Stimulated activated CD4-positive, alpha-beta T cell treated with anti-CD3 and anti-CD28 coated beads, Interleukin-4, amount 100 ng/mL, for 4 hours (primary cell): ENCODE measurements around the gene S100A10.

Experiments used
- DNase-seq, 2 experiments: peaks; one replicate each; pipeline ENCODE4 v3.0.0-alpha.2; 2020

S100A10 gene, protein sequence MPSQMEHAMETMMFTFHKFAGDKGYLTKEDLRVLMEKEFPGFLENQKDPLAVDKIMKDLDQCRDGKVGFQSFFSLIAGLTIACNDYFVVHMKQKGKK

GRCh38 chr1:151993734-151994496 lies at the start of gene S100A10:
Gene S100A10 (minus strand): TSS chr1:151993859. CDS start chr1:151986230, 7,629 bp downstream.
- DNase-seq: peak; percentile 66 to 79

DNA sequence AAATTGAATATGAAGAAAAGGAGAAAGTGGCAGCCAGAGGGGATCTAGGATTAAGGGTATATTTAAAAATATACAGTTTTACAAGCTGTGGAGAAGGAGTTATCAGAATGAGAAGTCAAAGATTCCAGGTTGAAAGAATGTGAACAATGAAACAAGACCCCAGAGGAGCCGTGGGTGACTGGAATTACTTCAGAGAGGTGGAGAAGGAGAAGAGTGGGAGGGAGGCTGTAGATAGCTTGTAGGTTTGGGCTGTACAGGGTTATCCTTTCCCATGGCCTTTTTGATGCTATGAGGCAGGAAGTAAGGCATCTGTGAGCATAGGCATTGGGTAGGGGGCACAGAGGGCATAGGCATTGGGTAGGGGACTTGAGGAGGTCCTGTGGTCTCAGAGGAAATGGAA lies 48.4 kb upstream of the S100A10 start:
- no peak for DNase-seq

DNA sequence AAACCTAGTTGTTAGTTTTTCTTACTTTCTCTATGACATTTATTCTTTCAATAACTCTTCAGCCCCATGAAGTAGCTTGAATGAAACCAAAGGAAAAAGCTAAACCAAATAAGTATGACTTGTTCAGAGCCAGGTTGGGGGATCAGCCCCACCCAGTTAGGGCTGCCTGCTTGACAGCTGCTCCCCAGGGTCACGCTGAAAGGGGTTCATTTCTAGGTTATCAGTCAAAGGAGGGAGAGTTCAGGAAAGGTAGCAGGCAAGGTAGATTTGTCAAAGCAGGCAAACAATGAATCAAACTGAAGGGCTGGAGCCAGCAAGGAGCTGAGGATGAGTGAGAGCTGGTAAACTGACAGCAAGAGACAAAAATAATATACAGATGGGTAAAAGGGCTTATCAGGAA lies 46.2 kb upstream of the S100A10 start:
- no peak for DNase-seq

- DNase-seq: no peak
These were observed 45.8 kb upstream of the S100A10 start for GRCh38 chr1:152039461-152039860.

- DNase-seq: no peak
These were observed 45.2 kb upstream of the S100A10 start for GRCh38 chr1:152038871-152039270.

DNA sequence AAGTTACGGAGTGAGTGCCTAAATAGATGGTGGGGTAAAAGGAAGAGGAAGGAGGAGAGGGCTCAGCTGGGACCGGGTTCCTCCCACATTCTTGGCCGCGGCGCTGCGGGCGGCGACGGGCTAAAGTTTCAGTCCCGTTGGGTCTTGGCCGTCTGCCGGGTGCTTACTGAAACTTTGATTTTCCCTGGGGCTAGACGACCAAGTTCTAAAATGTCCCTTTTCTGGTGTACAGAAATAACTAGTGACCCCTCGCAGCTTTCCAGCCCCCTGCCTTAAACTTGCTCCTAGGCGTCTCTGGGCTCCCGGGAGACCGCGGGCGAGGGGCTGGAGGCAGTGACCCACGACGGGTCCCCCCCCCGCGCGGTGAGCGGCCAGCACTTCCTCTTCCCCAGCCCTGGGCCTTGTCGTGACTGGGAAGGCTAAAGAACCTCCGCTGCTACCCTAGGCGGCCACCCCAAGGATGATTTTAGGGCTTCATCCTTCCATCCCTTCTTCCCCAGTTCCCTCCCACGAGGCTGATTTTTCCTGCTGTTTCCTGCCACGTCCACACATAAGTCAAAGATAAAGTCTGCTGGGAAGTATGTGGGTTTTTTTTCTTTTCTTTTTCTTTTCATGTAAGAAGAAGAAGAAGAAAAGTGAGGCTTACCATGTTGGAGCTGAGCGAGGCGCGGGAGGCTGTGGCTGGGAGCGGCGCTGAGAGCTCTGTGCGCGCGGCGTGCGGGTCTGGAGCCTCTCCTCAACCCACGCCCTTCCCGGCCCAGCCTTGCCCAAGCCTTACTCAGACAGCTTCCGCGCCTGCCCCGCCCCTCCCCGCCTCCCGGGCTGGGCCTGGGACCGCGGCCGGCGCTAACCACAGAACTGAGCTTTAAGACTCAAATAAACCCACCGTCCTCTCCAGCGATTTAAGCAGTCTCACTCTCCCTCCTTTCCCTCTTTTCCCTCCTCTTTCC lies 42.9 kb upstream of the S100A10 start, which contains the start of gene S100A11:
Gene S100A11 (minus strand): TSS at position 738 of the 950 bp plus-strand sequence. CDS start 89 bp downstream, at position 649.
- peak; percentile 72 to 75 for DNase-seq

- DNase-seq: no peak
These were observed 42.0 kb upstream of the S100A10 start for GRCh38 chr1:152035539-152036266.

- peak; percentile 53 to 54 for DNase-seq
These were observed 41.2 kb upstream of the S100A10 start for GRCh38 chr1:152034654-152035538.

GRCh38 chr1:152034324-152034653 lies 40.6 kb upstream of the S100A10 start:
- DNase-seq: no peak

DNA sequence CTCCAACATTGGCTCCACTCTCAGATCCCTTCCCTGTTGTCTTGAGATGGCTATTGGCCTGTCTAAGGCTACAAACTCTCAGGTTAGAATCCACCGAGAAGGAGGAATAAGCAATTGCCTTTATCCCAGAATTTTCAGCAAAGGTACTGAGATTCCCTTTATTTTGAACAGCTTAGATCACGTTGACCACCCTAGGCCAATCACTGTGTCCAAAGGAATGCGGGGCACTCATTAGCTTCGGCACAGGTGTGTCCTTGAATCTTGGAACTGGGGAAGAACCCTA lies 36.2 kb upstream of the S100A10 start:
- DNase-seq: no peak

- DNase-seq: no peak
These were observed 35.7 kb upstream of the S100A10 start for GRCh38 chr1:152029144-152029928.

GRCh38 chr1:152026895-152027294 lies 33.2 kb upstream of the S100A10 start:
- DNase-seq: no peak

- no peak for DNase-seq
These were observed 30.6 kb upstream of the S100A10 start for GRCh38 chr1:152024223-152024622.

DNA sequence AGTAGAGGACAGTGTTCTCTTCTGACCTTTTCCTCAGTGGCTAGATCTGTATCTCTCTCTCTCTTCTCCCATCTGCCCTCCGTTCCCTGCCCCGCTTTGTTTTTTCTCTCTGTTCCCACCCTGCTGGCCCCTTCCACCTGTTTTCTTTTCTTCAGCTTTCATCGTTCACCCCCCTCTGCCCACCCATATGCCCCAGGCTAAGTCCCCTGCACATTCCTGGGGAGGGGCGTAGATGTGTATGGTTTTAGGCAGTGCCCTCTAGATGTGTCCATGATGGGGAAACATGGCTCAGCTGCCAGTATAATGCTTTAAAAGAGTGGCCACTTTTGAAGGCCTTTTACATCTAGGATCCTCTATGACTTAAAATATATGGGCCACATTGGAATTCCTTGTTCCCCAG lies 29.6 kb upstream of the S100A10 start:
- no peak for DNase-seq

GRCh38 chr1:152022474-152022873 lies 28.8 kb upstream of the S100A10 start:
- DNase-seq: no peak

DNA sequence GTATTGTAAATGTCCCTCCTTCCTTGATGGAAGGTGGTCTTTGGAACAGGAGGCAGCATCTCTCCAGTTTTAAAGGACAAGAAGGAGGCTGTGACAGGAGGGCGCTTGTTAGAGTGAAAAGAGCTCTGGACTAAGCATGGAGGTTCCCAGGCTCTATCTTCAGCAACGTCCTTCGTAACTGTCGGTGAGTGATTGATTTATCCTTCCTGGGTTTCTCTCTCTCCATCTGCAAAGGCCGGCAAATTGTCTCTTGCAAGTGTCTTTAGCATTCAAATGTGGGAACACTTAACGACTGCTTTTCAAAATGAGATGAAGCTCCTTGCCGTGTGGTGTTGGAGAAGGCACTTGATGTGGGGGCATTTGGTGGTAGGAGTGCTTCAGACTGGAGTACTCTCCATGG lies 27.9 kb upstream of the S100A10 start:
- DNase-seq: no peak

DNA sequence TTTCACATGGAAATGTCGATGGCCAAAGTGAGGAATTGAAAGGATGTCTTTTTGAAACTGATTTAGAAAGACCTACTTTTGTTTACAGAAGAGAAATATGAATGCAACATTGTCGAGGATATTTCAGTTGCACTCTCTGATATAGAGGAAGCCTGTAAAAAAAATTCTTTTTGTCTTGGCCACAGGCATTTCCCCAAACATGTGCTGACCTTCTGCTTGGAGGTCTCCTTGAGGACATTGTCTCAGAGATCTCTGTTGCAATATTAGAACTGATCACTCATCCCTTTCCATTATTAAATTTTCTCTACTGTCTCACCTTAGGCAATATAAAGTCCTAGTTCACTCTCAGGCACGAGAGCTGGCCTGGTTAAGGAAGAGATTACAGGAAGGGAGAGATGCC lies 27.2 kb upstream of the S100A10 start:
- DNase-seq: no peak

DNA sequence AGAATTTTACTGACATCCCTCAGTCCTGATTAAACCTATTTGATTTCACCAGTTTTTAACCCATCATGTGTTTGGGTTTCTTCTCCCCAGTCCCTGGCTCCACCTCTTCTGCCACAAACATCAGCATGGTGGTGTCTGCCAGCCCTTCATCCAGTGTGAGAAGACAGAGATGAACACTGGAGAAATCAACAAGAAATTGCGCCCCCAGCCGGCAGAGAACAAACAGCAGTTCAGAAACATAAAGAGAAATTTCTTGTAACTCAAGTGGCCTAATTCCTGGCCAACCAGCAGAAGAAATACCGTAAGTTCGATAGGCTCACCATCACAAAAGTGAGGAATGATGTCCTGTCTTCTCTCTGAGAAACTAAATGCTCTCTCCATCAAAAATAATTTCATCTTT lies 24.9 kb upstream of the S100A10 start:
- no peak for DNase-seq

DNA sequence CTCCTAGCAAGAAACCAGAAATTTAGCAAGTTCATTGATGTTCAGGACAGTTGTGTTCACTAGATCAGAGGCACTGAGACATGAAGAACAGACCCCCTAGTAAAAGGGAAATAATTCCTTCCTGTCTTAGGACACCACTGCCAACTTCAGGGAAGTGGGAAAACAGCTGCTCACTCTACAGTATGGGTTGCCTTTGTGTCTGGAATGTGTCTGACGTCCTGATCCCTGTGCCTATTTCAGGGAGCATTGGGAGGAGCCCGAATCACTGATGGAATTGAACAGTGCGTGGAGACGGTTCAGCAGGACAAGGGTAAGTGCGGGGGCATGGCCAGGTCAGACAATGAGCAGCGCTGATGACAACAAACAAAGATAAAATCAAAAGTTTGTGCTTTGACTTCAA lies 22.1 kb upstream of the S100A10 start:
- no peak for DNase-seq

DNA sequence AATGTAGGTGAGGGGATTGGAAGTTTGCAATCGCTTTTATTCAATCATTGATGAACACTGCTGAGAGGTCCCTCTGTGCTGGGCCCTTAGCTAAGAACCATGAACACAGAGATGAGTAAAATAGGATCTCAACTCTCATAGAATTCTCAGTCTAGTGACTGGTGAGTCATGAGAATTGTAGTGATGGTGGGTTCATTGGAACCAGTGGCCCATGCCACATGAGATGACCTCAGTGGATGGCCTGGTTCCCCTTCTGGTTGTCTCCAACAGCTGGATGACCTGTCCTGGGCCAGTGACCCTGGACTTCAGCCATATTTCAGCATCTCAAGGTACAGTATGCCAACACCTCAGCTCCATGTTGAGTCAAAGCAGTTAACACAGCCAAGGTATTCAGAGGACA lies 21.3 kb upstream of the S100A10 start:
- no peak for DNase-seq

DNA sequence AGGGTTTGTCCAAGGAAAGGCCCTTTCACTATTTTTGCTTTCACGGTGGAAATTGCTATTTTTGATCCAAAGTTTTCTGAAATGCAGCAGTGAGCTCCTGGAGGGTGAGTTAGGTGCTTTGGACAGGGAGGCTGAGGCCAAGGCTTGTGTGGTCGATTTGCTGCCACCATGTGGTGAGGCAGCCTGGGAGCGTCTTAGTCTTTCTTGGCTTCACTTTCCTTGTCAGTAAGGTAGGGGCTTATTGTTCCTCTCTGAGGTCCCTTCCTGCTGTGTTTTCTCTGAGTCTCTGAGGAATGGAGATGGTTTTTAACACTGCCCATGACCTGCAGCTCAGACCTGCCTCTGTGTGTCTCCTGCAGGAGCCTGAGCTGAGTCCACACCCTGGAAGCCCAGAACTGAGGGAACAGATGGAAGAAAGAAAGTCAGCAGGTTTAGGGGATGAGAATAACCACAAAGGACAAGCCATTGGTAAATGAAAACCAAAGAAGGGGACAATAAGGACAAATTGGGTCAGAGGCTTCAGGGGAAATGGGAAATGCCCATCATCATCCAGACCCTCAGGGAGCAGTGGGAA lies 20.1 kb upstream of the S100A10 start:
- DNase-seq: no peak
